Testis (tissue), 3 donors: ENCODE measurements around the gene RUNX1. TPM values are rescaled to one million over a fixed set of nuclear protein-coding genes. Genes with fewer than 3 reads are reported as not detected.

ENCODE experiments used
- DNase-seq: peaks from one replicate; pipeline ENCODE4 v3.0.0-alpha.2; 2019
- H3K27ac ChIP-seq, 2 donors: fragments of 200-600 bp; sonication (generic); one replicate each; pipeline ENCODE4 v1.5.1; 2019
- H3K27me3 ChIP-seq: fragments of 200-600 bp; sonication (generic); one replicate; pipeline ENCODE4 v1.5.1; 2019
- H3K36me3 ChIP-seq: fragments of 200-600 bp; sonication (generic); one replicate; pipeline ENCODE4 v1.5.1; 2017; ENCODE audit warnings: low read depth; ENCODE audit errors: missing control alignments
- H3K4me1 ChIP-seq: fragments of 200-600 bp; sonication (generic); one replicate; pipeline ENCODE4 v1.5.1; 2019
- H3K4me3 ChIP-seq, 2 donors: fragments of 200-600 bp; sonication (generic); one replicate each; pipeline ENCODE4 v1.5.1; 2017 to 2019
- H3K9me3 ChIP-seq: fragments of 200-600 bp; sonication (generic); one replicate; pipeline ENCODE4 v1.5.1; 2017
- CTCF ChIP-seq, 3 experiments: fragments of 450-650 bp in 2 of 3; fragments of 200-600 bp in 1 of 3; sonication (generic) in 1 of 3; IDR thresholded peaks; one replicate each; pipeline ENCODE4 v1.5.1; 2016 to 2019; ENCODE audit warnings: antibody characterized with exemption in 3 of 3, mild to moderate bottlenecking in 2 of 3, moderate library complexity in 1 of 3
- POLR2A ChIP-seq: fragments of 450-650 bp; IDR thresholded peaks from one replicate; pipeline ENCODE4 v1.6.1; 2017; ENCODE audit warnings: antibody characterized with exemption, mild to moderate bottlenecking, moderate library complexity
- WGBS, 2 donors: methylation state at CpG; one replicate each; pipeline ENCODE4 v1.1.5; 2018; 5-methylcytosine and 5-hydroxymethylcytosine counted together
- intact Hi-C: fragments of 100-400 bp; cut with DNase I; formaldehyde crosslinking; loops from one replicate; pipeline ENCODE4 v1.15.1; 2023; ENCODE audit warnings: low total_unique reads
- polyA plus RNA-seq: library from polyadenylated mRNA; stranded (reverse); fragments of 350-450 nt; fragmentation: Illumina TruSeq; extraction: RNeasy Lipid Tissue Mini Kit (QIAGEN cat#74804); gene quantifications from one replicate; pipeline ENCODE4 v1.2.3, GENCODE V29; 2014; ENCODE audit warnings: low read depth, low replicate concordance; ENCODE audit not compliant: insufficient read depth
- total RNA-seq, 2 donors: library from RNA; depleted of rRNA; stranded (reverse); fragments of >200 nt; gene quantifications; one replicate each; pipeline ENCODE4 v1.2.3, GENCODE V29; 2016

RUNX1 gene
- total and polyA plus RNA-seq, 3 donors from 2014 or later = 11.1 to 28.7 (median 24.3) TPM

- Histone ChIP-seq H3K36me3 (no peaks in the 10 kb centered on the region), H3K27ac (no peak overlapping the region), H3K27me3 (no peaks in the 10 kb centered on the region), H3K9me3 (no peaks in the 10 kb centered on the region), H3K4me1 (peaks cover 11% of the 10 kb centered on the region), H3K4me3 (no peak overlapping the region)
- no peak for DNase-seq
- intact Hi-C loops = no loop called here
- WGBS, 2 donors = 86 to 90% methylated on average over 4 of the region's 4 CpGs
- TF ChIP-seq POLR2A (no peak), CTCF (IDR thresholded peaks at IDR 0.05) (no peak)
Observed at GRCh38 chr21:34905218-34905537, 143.9 kb downstream of the RUNX1 start.

DNA sequence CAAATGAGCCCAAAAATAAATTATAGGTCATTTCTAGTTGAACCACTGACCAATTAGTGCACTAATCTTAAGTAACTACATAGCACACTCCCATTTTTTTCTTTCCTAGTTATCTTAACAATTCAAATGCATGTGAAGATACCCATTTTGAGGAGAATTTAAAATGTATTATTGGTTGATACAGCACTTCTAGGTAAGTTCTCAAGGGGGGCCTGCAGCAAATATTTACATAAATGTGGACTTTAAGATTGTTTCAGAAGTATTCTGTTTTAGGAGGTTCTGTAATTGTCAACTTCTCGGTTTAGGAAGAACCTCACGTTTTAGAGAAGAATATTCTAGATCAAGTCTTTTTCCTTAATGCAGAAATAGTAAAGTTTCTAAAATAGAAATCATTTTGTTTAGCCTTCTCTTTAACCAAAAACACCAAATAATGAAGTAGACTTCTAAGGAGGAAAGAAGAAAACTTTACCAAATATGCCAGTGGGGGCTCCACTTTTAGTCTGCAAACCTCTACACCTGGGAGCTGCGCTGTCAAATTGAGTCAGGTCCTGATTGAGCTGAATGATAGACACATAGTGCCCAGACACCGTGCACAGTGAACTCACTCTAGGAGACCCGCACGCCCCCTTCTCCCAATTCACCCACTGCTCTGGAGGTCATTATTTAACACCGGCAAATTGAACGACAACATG is 144.4 kb downstream of the RUNX1 start:
- no peak overlapping the region for H3K4me3 ChIP-seq
- intact Hi-C loops = no loop called here
- peaks cover 7% of the 10 kb centered on the region for H3K4me1 ChIP-seq
- 85 to 91% methylated on average over 8 of the region's 8 CpGs for WGBS, 2 donors
- H3K27me3 ChIP-seq = no peaks in the 10 kb centered on the region
- DNase-seq = no peak
- H3K36me3 ChIP-seq = no peaks in the 10 kb centered on the region
- no peaks in the 10 kb centered on the region for H3K9me3 ChIP-seq
- TF ChIP-seq CTCF (IDR thresholded peaks at IDR 0.05) (no peak), POLR2A (no peak)
- H3K27ac ChIP-seq = no peak overlapping the region

DNA sequence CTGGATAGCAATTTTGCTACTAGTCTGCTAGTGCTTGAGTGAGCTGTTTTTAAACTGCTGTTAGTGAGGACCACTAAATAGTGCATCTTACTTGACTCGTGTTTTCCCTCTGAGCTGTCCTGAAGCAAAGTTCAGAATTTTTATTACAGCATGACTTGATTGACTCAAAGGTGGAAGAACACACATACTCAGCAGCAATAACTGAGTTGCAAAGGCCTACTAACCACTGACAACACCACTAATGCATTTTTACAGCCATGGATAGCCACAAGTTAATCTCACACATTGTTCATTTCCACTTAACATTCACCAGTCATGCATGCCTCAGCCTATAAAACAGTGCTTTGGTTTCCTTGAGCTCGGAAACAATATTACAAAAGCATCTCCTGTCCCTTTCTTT is 148.7 kb downstream of the RUNX1 start:
- Histone ChIP-seq H3K9me3 (no peaks in the 10 kb centered on the region), H3K4me3 (no peak overlapping the region), H3K27me3 (no peaks in the 10 kb centered on the region), H3K4me1 (no peaks in the 10 kb centered on the region), H3K36me3 (no peaks in the 10 kb centered on the region), H3K27ac (no peak overlapping the region)
- TF ChIP-seq POLR2A (no peak), CTCF (IDR thresholded peaks at IDR 0.05) (no peak)
- intact Hi-C loops = no loop called here
- 88 to 92% methylated on average over 2 of the region's 2 CpGs for WGBS, 2 donors
- DNase-seq = no peak

GRCh38 chr21:34899760-34900159 is 149.3 kb downstream of the RUNX1 start:
- no peak for DNase-seq
- WGBS, 2 donors = 97 to 100% methylated on average over 1 of the region's 1 CpG
- TF ChIP-seq CTCF (IDR thresholded peaks at IDR 0.05) (no peak), POLR2A (no peak)
- no peak overlapping the region for H3K4me3 ChIP-seq
- intact Hi-C loops = no loop called here
- no peaks in the 10 kb centered on the region for H3K4me1 ChIP-seq
- H3K36me3 ChIP-seq = no peaks in the 10 kb centered on the region
- H3K27me3 ChIP-seq = no peaks in the 10 kb centered on the region
- no peaks in the 10 kb centered on the region for H3K9me3 ChIP-seq
- H3K27ac ChIP-seq = no peak overlapping the region

- DNase-seq = no peak
- Histone ChIP-seq H3K9me3 (no peaks in the 10 kb centered on the region), H3K27me3 (no peaks in the 10 kb centered on the region), H3K4me3 (no peak overlapping the region), H3K4me1 (no peaks in the 10 kb centered on the region), H3K27ac (no peak overlapping the region), H3K36me3 (no peaks in the 10 kb centered on the region)
- 75 to 90% methylated on average over 2 of the region's 2 CpGs for WGBS, 2 donors
- TF ChIP-seq POLR2A = no peak
- intact Hi-C loops = no loop called here
Observed at GRCh38 chr21:34899302-34899701, 149.8 kb downstream of the RUNX1 start.
